Measurements from ENCODE around the gene ANKRD29. TPM values are rescaled to one million over a fixed set of nuclear protein-coding genes. Genes with fewer than 3 reads are reported as not detected.

The ANKRD29 gene
- total and polyA plus RNA-seq, 8 donors: 1.2 to 150 (median 10.6) TPM

- TF ChIP-seq EP300 (IDR thresholded peaks at IDR 0.05) (no peak), POLR2AphosphoS5 (IDR thresholded peaks at IDR 0.05) (no peak), POLR2A (IDR thresholded peaks at IDR 0.05) (no peak)
- TF ChIP-seq, protein P1, sequence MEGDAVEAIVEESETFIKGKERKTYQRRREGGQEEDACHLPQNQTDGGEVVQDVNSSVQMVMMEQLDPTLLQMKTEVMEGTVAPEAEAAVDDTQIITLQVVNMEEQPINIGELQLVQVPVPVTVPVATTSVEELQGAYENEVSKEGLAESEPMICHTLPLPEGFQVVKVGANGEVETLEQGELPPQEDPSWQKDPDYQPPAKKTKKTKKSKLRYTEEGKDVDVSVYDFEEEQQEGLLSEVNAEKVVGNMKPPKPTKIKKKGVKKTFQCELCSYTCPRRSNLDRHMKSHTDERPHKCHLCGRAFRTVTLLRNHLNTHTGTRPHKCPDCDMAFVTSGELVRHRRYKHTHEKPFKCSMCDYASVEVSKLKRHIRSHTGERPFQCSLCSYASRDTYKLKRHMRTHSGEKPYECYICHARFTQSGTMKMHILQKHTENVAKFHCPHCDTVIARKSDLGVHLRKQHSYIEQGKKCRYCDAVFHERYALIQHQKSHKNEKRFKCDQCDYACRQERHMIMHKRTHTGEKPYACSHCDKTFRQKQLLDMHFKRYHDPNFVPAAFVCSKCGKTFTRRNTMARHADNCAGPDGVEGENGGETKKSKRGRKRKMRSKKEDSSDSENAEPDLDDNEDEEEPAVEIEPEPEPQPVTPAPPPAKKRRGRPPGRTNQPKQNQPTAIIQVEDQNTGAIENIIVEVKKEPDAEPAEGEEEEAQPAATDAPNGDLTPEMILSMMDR (IDR thresholded peaks at IDR 0.05): no peak
- intact Hi-C loops (cut with DNase I; ENCODE audit: low total_unique reads): no loop called here
- Histone ChIP-seq H3K4me1 (peaks cover 0 to 18% (median 2%) of the 10 kb centered on the region in 4 donors), H3K4me3 (no peak overlapping the region), H3K27ac (no peak overlapping the region), H3K36me3 (no peaks in the 10 kb centered on the region), H3K27me3 (no peaks in the 10 kb centered on the region), H3K9me3 (peaks cover 0 to 8% (median 7%) of the 10 kb centered on the region in 4 donors)
- peak in 1 of 2 donors; percentile 20 for DNase-seq
- WGBS, 5 donors: 65 to 89% (median 71%) methylated on average over 1 of the region's 1 CpG
Measured at GRCh38 chr18:23710946-23711345, 48.2 kb upstream of the ANKRD29 start.

DNA sequence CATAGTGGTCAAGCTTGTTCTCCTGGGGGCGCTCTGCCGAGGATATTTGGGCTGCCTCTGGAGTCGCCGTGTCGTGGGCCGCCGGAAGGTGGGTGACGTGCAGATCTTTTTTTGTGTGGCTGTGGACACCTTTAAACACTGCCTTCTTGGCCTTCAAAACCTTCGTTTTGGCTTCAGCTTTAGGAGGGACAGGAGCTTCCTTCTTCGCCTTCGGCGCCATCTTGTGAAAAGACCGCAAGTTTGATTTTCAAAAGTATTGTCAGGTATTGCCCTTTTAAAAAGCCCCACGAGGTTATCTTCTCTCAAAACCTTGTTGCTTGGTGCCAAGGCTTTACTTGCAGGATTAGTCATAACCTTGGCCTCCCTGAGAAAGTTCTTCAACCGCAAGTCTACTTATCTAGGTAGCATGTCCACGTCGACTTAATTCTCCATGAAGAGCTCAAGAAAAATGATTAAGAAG is 47.4 kb upstream of the ANKRD29 start:
- intact Hi-C loops (cut with DNase I; ENCODE audit: low total_unique reads): no loop called here
- Histone ChIP-seq H3K27me3 (no peaks in the 10 kb centered on the region), H3K9me3 (peaks cover 0 to 8% (median 7%) of the 10 kb centered on the region in 4 donors), H3K36me3 (no peaks in the 10 kb centered on the region), H3K27ac (peak overlapping the region in 1 of 5 donors; percentile 20), H3K4me3 (no peak overlapping the region), H3K4me1 (peaks cover 0 to 10% (median 0%) of the 10 kb centered on the region in 4 donors)
- peak in 1 of 2 donors; percentile 70 for DNase-seq
- WGBS, 5 donors: 75 to 80% (median 77%) methylated on average over 17 of the region's 17 CpGs
- TF ChIP-seq, protein P1 (IDR thresholded peaks at IDR 0.05): no peak
- TF ChIP-seq POLR2A (IDR thresholded peaks at IDR 0.05) (no peak), POLR2AphosphoS5 (IDR thresholded peaks at IDR 0.05) (peak in 1 of 3 donors; percentile 7), EP300 (IDR thresholded peaks at IDR 0.05) (no peak)

DNA sequence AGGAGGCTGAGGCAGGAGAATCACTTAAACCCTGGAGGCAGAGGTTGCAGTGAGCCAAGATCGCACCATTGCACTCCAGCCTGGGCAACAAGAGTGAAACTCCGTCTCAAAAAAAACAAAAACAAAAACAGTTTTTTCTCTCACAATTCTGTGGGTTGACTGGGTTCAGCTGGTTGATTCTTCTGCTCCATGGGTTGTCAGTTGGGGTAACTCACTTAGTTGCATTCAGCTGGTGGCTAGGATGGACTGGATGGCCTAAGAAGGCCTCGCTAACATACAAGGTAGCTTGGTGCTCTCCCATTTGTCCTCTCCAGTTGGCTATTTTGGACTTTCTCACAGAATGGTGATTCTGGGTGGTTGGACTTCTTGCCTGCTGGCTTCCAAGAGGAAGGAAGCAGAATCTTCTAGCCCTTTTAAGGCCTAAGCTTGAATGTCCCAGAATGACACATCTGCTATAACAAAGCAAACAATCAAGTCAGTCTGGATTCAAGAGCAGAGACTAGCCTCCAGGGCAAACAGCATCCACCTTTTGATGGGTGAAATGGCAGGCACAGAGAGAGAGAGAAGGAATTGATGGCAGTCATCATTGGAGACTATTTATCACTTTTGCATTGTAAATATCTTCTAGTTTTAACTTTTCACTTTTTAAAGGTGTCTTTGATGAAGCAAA is 44.4 kb upstream of the ANKRD29 start:
- no peaks in the 10 kb centered on the region for H3K27me3 ChIP-seq
- no peak for TF ChIP-seq EP300 (IDR thresholded peaks at IDR 0.05)
- TF ChIP-seq, protein P1 (IDR thresholded peaks at IDR 0.05): no peak
- no peak for TF ChIP-seq POLR2A (IDR thresholded peaks at IDR 0.05)
- no peak for TF ChIP-seq POLR2AphosphoS5 (IDR thresholded peaks at IDR 0.05)
- H3K9me3 ChIP-seq: peaks cover 0 to 8% (median 7%) of the 10 kb centered on the region in 4 donors
- intact Hi-C loops (cut with DNase I; ENCODE audit: low total_unique reads): no loop called here
- DNase-seq: no peak
- peaks cover 0 to 8% (median 0%) of the 10 kb centered on the region in 4 donors for H3K4me1 ChIP-seq
- whole genome bisulfite sequencing, 5 donors: 94 to 99% (median 98%) methylated on average over 3 of the region's 3 CpGs
- H3K36me3 ChIP-seq: no peaks in the 10 kb centered on the region
- H3K4me3 ChIP-seq: no peak overlapping the region
- H3K27ac ChIP-seq: no peak overlapping the region

GRCh38 chr18:23704806-23705205 is 42.1 kb upstream of the ANKRD29 start:
- Histone ChIP-seq H3K9me3 (peaks cover 0 to 8% (median 7%) of the 10 kb centered on the region in 4 donors), H3K27me3 (no peaks in the 10 kb centered on the region), H3K4me3 (no peak overlapping the region), H3K27ac (no peak overlapping the region), H3K36me3 (no peaks in the 10 kb centered on the region), H3K4me1 (no peaks in the 10 kb centered on the region)
- peak in 1 of 2 donors; percentile 7 for DNase-seq
- intact Hi-C loops (cut with DNase I; ENCODE audit: low total_unique reads): no loop called here
- TF ChIP-seq EP300 (IDR thresholded peaks at IDR 0.05) (no peak), POLR2AphosphoS5 (IDR thresholded peaks at IDR 0.05) (no peak), POLR2A (IDR thresholded peaks at IDR 0.05) (no peak)
- TF ChIP-seq, protein P1 (IDR thresholded peaks at IDR 0.05): no peak

Data from stomach (tissue), 9 donors.